ENCODE results near the gene OR10G3.
"Not testable (repeated sequence)": the region's sequence is repeated elsewhere in the genome, so short reads cannot be mapped to it uniquely, and the experiment has no call there.

Gene OR10G3, protein sequence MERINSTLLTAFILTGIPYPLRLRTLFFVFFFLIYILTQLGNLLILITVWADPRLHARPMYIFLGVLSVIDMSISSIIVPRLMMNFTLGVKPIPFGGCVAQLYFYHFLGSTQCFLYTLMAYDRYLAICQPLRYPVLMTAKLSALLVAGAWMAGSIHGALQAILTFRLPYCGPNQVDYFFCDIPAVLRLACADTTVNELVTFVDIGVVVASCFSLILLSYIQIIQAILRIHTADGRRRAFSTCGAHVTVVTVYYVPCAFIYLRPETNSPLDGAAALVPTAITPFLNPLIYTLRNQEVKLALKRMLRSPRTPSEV

GRCh38 chr14:21579976-21580375, at the start of gene OR10G3:
Gene OR10G3, minus strand, starts transcription at chr14:21580076. Its CDS starts 9,332 bp downstream, at chr14:21570744.
- H3K4me3 ChIP-seq (ENCODE audit: low read depth, low read length): no peak within 1 kb of the TSS
- CTCF ChIA-PET: no interaction called here
- POLR2A ChIA-PET: no interaction called here
- no peak for DNase-seq (ENCODE audit: low read depth, low spot score)
- TF ChIP-seq CTCF (IDR thresholded peaks at IDR 0.05; ENCODE audit: insufficient read depth, low read length, missing control alignments): no peak

GRCh38 chr14:21626491-21627230, 46.8 kb upstream of the OR10G3 start:
- no peak for TF ChIP-seq CTCF (IDR thresholded peaks at IDR 0.05; ENCODE audit: insufficient read depth, low read length, missing control alignments)
- CTCF ChIA-PET: no interaction called here
- no peak overlapping the region for H3K4me3 ChIP-seq (ENCODE audit: low read depth, low read length)
- POLR2A ChIA-PET: no interaction called here
- no peak for DNase-seq (ENCODE audit: low read depth, low spot score)

GRCh38 chr14:21617614-21618013, 37.7 kb upstream of the OR10G3 start:
- ChIA-PET CTCF (no interaction called here), POLR2A (no interaction called here)
- DNase-seq (ENCODE audit: low read depth, low spot score): no peak
- no peak for TF ChIP-seq CTCF (IDR thresholded peaks at IDR 0.05; ENCODE audit: insufficient read depth, low read length, missing control alignments)
- no peak overlapping the region for H3K4me3 ChIP-seq (ENCODE audit: low read depth, low read length)

DNA sequence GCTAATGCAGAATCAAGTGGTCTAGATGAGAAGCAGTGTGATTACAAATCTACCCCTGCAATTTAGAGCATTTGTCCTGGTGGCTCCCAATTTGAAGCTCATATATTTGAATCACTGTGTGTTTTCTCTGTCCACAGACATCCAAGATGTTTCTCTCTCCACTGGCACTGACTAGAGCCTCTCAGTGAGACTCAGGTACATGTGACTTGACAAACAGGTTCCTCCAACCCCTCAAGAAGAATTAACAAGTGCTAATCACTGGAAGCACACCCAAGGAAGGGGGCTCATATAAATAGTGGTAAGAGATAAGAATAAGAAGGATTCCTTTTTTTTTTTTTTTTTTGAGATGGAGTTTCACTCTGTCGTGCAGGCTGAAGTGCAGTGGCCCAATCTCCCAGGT, 34.4 kb upstream of the OR10G3 start:
- CTCF ChIA-PET: no interaction called here
- DNase-seq (ENCODE audit: low read depth, low spot score): no peak
- H3K4me3 ChIP-seq (ENCODE audit: low read depth, low read length): no peak overlapping the region

GRCh38 chr14:21612324-21612723, 32.4 kb upstream of the OR10G3 start:
- POLR2A ChIA-PET: no interaction called here

More for the DNA sequence above, 34.4 kb upstream of the OR10G3 start:
- POLR2A ChIA-PET: no interaction called here
- TF ChIP-seq CTCF (IDR thresholded peaks at IDR 0.05; ENCODE audit: insufficient read depth, low read length, missing control alignments): no peak

DNA sequence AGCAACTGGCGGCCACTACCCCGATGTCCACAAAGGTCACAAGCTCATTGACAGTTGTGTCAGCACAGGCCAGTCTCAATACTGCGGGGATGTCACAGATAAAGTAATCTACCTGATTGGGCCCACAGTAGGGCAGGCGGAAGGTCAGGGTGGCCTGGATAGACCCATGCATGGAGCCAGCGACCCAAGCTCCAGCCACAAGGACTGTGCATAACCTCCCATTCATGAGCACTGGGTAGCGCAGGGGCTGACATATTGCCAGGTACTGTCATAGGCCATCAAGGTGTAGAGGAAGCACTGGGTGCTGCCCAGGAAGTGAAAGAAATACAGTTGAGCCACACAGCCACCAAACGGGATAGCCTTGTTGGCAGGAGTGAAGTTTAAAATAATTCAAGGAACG, 22.3 kb upstream of the OR10G3 start:
- H3K4me3 ChIP-seq (ENCODE audit: low read depth, low read length); DNase-seq (ENCODE audit: low read depth, low spot score); POLR2A ChIA-PET; CTCF ChIA-PET: not testable (repeated sequence)

More at GRCh38 chr14:21612324-21612723, 32.4 kb upstream of the OR10G3 start:
- CTCF ChIA-PET: no interaction called here
- no peak overlapping the region for H3K4me3 ChIP-seq (ENCODE audit: low read depth, low read length)
- TF ChIP-seq CTCF (IDR thresholded peaks at IDR 0.05; ENCODE audit: insufficient read depth, low read length, missing control alignments): no peak
- DNase-seq (ENCODE audit: low read depth, low spot score): no peak
